Muscle layer of duodenum (tissue), 2 donors: ENCODE results near the gene LRRC49.
"Not testable (repeated sequence)": the region's sequence is repeated elsewhere in the genome, so short reads cannot be mapped to it uniquely, and the experiment has no call there.

Source experiments
- H3K27ac ChIP-seq: one replicate; pipeline ENCODE4 v1.7.0; 2013; ENCODE audit warnings: mild to moderate bottlenecking, low read length
- H3K27me3 ChIP-seq: one replicate; pipeline ENCODE4 v1.7.0; 2013; ENCODE audit warnings: low read depth, mild to moderate bottlenecking, control low read depth, low read length
- H3K36me3 ChIP-seq, 2 donors: one replicate each; pipeline ENCODE4 v1.7.0; 2013; ENCODE audit warnings: low read length in 2 of 2, control low read depth in 1 of 2, mild to moderate bottlenecking in 1 of 2; ENCODE audit not compliant: insufficient read depth in 2 of 2, control insufficient read depth in 1 of 2
- H3K4me1 ChIP-seq, 2 donors: one replicate each; pipeline ENCODE4 v1.7.0; 2013; ENCODE audit warnings: low read length in 2 of 2, mild to moderate bottlenecking in 2 of 2, control low read depth in 1 of 2, moderate library complexity in 1 of 2; ENCODE audit not compliant: insufficient read depth in 2 of 2, control insufficient read depth in 1 of 2
- H3K4me3 ChIP-seq, 2 donors: one replicate each; pipeline ENCODE4 v1.7.0; 2013; ENCODE audit warnings: low read length in 2 of 2, low read depth in 1 of 2, mild to moderate bottlenecking in 1 of 2
- H3K9me3 ChIP-seq, 2 donors: one replicate each; pipeline ENCODE4 v1.7.0; 2013; ENCODE audit warnings: low read length in 2 of 2, control low read depth in 1 of 2, mild to moderate bottlenecking in 1 of 2; ENCODE audit not compliant: control insufficient read depth in 1 of 2
- donor health status: healthy.

Gene LRRC49

GRCh38 chr15:70933411-70933810, 40.8 kb downstream of the LRRC49 start:
- Histone ChIP-seq H3K27me3 (no peaks in the 10 kb centered on the region), H3K36me3 (no peaks in the 10 kb centered on the region), H3K4me1 (no peaks in the 10 kb centered on the region), H3K4me3 (no peak overlapping the region), H3K27ac (no peak overlapping the region), H3K9me3 (no peaks in the 10 kb centered on the region)

- no peak overlapping the region for H3K27ac ChIP-seq
- H3K27me3 ChIP-seq, result no peaks in the 10 kb centered on the region
These were observed 43.0 kb downstream of the LRRC49 start for GRCh38 chr15:70935631-70936030.

DNA sequence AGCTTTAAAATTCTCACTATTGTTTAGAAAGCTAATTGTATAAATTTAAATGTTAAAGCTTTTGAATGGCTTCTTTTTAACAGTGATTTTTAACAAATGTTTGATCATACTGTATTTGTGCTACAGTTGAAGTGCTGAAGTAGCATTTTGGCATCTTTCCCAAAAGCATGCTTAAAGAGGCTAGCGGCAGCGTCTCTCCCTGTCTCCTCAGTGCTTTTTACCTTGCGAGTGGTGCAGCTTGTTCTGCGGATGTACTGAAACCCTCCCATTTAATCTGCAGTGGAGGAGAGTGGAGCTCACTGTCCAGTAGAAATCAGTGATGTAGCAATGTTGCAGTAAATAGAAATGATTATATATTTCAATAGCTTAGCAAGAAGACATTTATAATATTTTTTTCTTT, 43.7 kb downstream of the LRRC49 start:
- Histone ChIP-seq H3K27ac (no peak overlapping the region), H3K4me1 (no peaks in the 10 kb centered on the region), H3K4me3 (no peak overlapping the region), H3K9me3 (no peaks in the 10 kb centered on the region), H3K27me3 (no peaks in the 10 kb centered on the region), H3K36me3 (no peaks in the 10 kb centered on the region)

More at GRCh38 chr15:70935631-70936030, 43.0 kb downstream of the LRRC49 start:
- H3K4me1 ChIP-seq, result no peaks in the 10 kb centered on the region
- no peak overlapping the region for H3K4me3 ChIP-seq
- no peaks in the 10 kb centered on the region for H3K9me3 ChIP-seq
- no peaks in the 10 kb centered on the region for H3K36me3 ChIP-seq

DNA sequence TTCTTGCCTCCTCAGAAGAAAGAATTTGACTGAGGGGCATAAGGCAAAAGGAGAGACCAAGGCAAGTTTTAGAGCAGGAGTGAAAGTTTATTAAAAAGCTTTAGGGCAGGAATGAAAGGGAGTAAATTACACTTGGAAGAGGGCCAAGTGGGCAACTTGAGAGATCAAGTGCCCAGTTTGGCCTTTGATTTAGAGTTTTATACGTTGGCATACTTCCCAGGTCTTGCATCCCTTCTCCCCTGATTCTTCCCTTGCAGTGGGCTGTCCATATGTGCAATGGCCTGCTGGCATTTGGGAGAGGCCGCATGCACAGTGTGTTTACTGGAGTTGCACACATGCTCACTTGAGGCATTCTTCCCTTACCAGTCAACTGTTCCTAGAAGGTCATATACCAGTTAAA, 50.7 kb downstream of the LRRC49 start:
- H3K36me3 ChIP-seq, H3K4me3 ChIP-seq, H3K9me3 ChIP-seq, H3K4me1 ChIP-seq, H3K27ac ChIP-seq, H3K27me3 ChIP-seq: not testable (repeated sequence)

GRCh38 chr15:70947351-70948335, 55.0 kb downstream of the LRRC49 start:
- no peaks in the 10 kb centered on the region for H3K4me1 ChIP-seq
- H3K27me3 ChIP-seq, result no peaks in the 10 kb centered on the region
- no peak overlapping the region for H3K27ac ChIP-seq
- H3K36me3 ChIP-seq, result no peaks in the 10 kb centered on the region
- H3K4me3 ChIP-seq, result no peak overlapping the region
- peaks cover 4 to 5% of the 10 kb centered on the region in 2 donors for H3K9me3 ChIP-seq

GRCh38 chr15:70950953-70951352, 58.3 kb downstream of the LRRC49 start:
- Histone ChIP-seq H3K36me3 (no peaks in the 10 kb centered on the region), H3K4me1 (no peaks in the 10 kb centered on the region), H3K27me3 (no peaks in the 10 kb centered on the region), H3K9me3 (peaks cover 4 to 5% of the 10 kb centered on the region in 2 donors), H3K4me3 (no peak overlapping the region), H3K27ac (no peak overlapping the region)

DNA sequence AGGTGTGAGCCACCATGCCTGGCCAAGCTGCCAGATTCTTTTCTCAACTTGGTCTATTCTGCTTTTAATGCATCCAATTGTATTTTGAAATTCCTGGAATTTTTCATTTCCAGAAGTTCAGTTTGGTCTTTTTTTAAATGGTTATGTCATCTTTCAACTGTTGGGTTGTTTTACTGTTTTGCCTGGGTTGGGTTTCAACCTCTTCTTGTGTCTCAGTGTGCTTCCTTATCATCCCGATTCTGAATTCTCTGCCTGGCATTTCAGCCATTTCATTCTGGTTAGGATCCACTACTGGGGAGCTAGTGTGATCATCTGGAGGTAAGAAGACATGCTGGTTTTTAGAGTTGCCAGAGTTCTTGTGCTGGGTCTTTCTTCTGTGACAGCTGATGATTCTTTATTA, 61.5 kb downstream of the LRRC49 start:
- Histone ChIP-seq H3K36me3 (no peaks in the 10 kb centered on the region), H3K4me3 (no peak overlapping the region)

GRCh38 chr15:70954733-70955132, 62.1 kb downstream of the LRRC49 start:
- H3K36me3 ChIP-seq, result no peaks in the 10 kb centered on the region
- peaks cover 0 to 3% of the 10 kb centered on the region in 2 donors for H3K4me1 ChIP-seq
- H3K9me3 ChIP-seq, result peaks cover 4 to 5% of the 10 kb centered on the region in 2 donors
- H3K27me3 ChIP-seq, result no peaks in the 10 kb centered on the region
- no peak overlapping the region for H3K27ac ChIP-seq
- H3K4me3 ChIP-seq, result no peak overlapping the region

More for the DNA sequence above, 61.5 kb downstream of the LRRC49 start:
- Histone ChIP-seq H3K27me3 (no peaks in the 10 kb centered on the region), H3K9me3 (peaks cover 4 to 5% of the 10 kb centered on the region in 2 donors), H3K4me1 (peaks cover 0 to 3% of the 10 kb centered on the region in 2 donors), H3K27ac (no peak overlapping the region)

- Histone ChIP-seq H3K4me1 (peaks cover 0 to 3% of the 10 kb centered on the region in 2 donors), H3K9me3 (peaks cover 4 to 5% of the 10 kb centered on the region in 2 donors), H3K4me3 (no peak overlapping the region), H3K27me3 (no peaks in the 10 kb centered on the region), H3K36me3 (no peaks in the 10 kb centered on the region), H3K27ac (no peak overlapping the region)
These were observed 62.5 kb downstream of the LRRC49 start for GRCh38 chr15:70955151-70955550.

- H3K27me3 ChIP-seq, result no peaks in the 10 kb centered on the region
- H3K4me3 ChIP-seq, result no peak overlapping the region
- H3K27ac ChIP-seq, result no peak overlapping the region
- H3K9me3 ChIP-seq, result no peaks in the 10 kb centered on the region
- peaks cover 0 to 3% of the 10 kb centered on the region in 2 donors for H3K4me1 ChIP-seq
- no peaks in the 10 kb centered on the region for H3K36me3 ChIP-seq
These were observed 63.8 kb downstream of the LRRC49 start for GRCh38 chr15:70956201-70956995.

DNA sequence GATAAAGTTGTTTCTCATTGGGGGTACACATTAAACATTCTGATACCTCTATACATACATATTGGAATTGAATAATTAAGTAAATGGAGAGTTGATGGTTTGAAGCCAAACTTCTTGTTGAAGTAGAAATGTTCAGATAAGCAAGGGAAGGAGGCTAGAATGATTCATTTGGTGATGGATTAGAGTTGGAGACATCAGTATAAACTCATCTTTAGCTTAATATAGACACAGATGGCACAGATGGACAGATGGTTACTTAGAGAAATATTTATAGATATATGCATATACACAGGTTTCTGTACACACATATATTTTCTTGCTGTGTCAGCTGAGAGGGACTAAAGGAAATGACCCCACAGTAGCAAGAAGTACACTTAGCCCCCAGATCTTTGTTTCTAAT, 69.5 kb downstream of the LRRC49 start:
- no peak overlapping the region for H3K4me3 ChIP-seq
- H3K27ac ChIP-seq, result no peak overlapping the region
- H3K9me3 ChIP-seq, result no peaks in the 10 kb centered on the region
- H3K27me3 ChIP-seq, result no peaks in the 10 kb centered on the region
- H3K4me1 ChIP-seq, result no peaks in the 10 kb centered on the region
- peaks cover 0 to 4% of the 10 kb centered on the region in 2 donors for H3K36me3 ChIP-seq
